ENCODE measurements around the gene SDK1. TPM values are rescaled to one million over a fixed set of nuclear protein-coding genes. Genes with fewer than 3 reads are reported as not detected.

Gene SDK1
- polyA plus RNA-seq, 10 donors = 1.9 to 6.0 (median 2.7) TPM

DNA sequence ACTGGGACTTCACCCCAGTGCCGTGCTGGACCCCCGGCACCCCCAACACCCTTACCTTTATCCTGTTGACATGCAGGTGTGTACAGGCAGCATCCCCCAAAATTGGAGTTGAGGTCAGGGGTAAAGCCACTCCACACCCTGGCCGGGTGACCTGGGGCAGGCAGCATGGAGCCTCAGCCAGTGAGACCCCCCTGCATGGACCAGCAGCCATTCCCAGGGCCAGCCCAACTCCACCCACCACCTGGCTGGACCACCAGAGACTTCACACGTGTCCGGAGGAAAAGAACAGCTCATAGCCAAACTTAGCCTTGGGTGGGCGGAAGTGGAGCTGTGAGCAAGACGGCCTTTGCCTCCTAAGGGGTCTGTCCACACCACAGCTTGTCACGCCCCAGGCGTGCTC is 968.0 kb downstream of the SDK1 start:
- no peak for DNase-seq

- DNase-seq = no peak
Observed at GRCh38 chr7:4269746-4270145, 968.7 kb downstream of the SDK1 start.

DNA sequence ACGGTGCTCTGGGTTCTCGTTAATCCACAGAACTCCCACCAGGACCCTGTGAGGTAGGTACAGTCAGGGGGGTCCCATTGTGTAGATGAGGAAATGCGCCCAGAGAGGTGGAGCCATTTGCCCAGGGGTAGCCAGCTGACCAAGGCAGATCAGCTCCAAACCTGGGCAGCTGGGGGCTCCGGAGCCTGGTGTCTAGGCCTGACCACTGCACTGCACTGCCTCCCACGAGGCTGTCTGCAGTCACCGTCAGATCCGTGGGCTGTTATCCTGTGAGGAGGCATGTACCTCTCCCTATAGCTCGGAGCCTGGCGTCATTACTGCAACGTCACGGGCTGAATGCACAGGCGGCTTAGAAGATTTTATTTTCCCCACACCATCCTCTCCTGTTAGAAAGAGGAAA is 969.2 kb downstream of the SDK1 start:
- no peak for DNase-seq

GRCh38 chr7:4270941-4271715 is 970.1 kb downstream of the SDK1 start:
- no peak for DNase-seq

DNA sequence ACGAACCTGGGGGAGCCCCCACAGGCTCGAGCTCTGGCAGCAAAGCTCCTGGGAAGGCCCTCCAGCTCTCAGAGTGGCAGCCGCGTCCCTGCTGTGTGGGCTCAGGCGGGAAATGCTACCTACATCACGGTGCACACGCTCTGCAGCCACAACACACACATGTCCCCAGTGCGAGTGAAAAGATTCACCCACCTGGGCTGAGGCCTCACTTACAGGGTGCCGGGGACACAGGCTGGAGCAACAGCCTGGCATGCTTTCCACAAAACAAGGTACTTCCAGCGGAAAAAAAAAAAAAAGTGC is 970.6 kb downstream of the SDK1 start:
- no peak for DNase-seq

DNA sequence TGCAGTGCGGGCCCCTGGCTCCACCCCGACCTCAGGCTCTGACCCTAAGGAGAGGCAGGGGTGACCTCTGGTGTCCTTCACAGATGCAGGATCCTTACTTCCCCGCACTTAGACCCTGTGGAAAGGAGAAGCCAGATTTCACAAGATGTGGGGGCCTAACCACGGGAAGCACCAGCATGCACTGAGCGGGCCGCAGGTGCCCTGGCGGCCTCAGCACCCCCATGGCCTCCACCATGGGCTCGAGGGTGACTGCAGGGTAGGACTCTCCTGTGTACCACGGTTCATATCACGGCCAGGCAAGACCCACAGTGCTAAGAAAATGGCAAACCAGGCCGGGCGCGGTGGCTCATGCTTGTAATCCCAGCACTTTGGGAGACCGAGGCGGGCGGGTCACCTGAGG is 971.1 kb downstream of the SDK1 start:
- DNase-seq = no peak

GRCh38 chr7:4273566-4274230 is 972.6 kb downstream of the SDK1 start:
- DNase-seq = no peak

DNA sequence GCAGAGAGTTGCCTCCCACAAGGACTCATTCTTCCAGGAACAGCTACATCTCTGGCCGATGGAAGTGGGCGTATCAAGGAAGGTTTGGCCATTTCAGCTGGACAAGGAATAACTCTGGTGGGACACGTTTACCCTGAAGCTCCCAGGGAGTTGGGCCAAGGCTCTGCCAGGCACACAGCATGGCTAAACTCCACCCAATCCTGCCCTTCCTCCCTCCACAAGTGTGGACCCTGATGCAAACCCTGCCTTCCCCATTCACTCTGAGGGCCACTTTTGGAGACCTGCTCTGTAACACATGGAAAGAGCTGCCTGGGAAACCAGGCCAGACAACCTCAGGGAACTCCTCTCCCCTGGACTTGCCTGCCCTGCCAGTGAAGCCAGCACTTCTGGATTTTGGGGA is 973.2 kb downstream of the SDK1 start:
- DNase-seq = no peak

- no peak for DNase-seq
Observed at GRCh38 chr7:4277936-4278335, 976.9 kb downstream of the SDK1 start.

GRCh38 chr7:4279216-4279615 is 978.2 kb downstream of the SDK1 start:
- DNase-seq = no peak

DNA sequence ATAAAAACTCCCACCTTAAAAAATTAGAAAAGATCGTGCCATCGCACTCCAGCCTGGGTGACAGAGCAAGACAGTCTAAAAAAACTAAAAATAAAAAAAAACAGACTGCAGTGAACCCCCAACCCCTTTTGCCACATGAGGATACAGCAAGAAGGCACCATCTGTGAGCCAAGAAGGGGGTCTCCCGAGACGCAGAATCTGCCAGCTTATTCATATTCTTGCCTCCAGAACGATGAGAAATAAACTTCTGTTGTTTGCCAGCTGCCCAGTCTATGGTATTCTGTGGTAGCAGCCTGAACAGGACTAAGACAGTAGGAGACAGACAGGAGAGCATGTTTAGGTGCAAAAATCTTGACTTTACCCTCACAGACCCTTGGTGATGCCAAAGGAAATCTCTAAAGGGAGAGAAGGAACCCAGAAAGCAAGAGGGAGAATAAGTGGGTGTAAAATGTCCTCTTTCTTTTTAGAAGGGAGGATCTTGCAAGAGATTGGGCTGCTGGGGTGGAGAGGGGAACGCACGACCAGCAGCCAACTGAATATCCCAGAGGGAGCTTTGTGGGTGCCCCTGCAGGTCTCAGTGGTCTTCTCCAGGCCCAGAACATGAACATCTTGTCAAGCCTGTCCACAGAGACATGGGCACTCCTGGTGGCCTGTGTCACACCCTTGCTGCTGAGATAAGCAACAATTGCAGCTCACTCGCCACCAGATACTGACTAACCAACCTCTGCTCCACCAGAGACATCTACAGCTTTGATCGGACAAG is 980.4 kb downstream of the SDK1 start:
- DNase-seq = no peak

GRCh38 chr7:4282434-4283223 is 981.6 kb downstream of the SDK1 start:
- DNase-seq = no peak

GRCh38 chr7:4286351-4286750 is 985.3 kb downstream of the SDK1 start:
- DNase-seq = no peak

DNA sequence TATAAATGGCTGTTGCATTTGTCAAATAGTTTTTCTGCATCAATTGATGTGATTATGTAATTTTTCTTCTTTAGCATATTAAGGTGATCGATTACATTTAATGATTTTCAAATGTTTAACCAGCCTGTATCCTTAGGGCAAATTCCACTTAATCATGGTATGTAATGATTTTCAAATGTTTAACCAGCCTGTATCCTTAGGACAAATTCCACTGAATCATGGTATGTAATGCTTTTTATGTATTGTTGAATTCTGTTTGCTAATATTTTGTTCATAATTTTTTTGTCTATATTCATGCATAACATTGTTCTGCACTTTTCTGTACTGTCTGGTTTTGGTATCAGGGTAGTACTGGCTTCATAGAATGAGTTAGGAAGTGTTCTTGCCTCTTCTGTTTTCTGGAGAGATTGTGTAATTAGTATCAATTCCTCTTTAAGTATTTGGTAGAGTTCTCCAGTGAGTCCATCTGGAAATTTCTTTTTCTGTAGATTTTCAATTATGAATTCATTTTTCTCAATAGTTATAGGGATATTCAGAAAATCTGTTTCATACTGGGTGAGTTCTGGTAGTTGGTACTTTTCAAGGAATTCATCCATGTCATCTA is 987.8 kb downstream of the SDK1 start:
- no peak for DNase-seq

- DNase-seq = no peak
Observed at GRCh38 chr7:4297165-4297917, 996.3 kb downstream of the SDK1 start.

GRCh38 chr7:4297918-4298219 is 996.8 kb downstream of the SDK1 start:
- DNase-seq = no peak

GRCh38 chr7:4299431-4299830 is 998.4 kb downstream of the SDK1 start:
- DNase-seq = no peak

DNA sequence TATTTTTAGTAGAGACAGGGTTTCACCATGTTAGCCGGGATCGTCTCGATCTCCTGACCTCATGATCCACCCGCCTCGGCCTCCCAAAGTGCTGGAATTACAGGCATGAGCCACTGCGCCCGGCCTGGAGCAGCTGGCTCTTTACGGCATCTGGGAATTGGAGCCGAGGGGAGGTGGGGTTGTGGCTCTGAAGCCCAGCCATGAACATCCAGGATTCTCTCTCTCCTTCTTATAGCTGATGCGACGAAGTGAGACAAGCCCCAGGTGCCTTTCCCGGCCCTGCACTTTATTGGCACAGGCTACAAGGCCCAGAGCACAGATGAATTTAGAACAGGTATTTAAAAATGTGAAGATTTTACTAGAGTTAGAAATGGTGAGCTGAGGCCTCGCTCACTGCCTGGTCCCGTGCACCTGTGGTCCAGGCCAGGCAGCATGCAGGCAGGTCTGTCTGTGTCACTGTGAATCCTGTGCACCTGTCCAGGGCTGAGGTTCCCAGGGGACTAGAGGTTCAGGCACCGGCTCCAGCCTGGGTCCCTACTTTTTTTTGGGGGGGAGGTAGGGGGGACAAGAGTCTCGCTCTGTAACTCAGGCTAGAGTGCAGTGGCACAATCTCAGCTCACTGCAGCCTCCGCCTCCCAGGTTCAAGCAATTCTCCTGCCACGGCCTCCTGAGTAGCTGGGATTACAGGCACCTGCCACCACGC is 1001.3 kb downstream of the SDK1 start:
- DNase-seq = no peak

DNA sequence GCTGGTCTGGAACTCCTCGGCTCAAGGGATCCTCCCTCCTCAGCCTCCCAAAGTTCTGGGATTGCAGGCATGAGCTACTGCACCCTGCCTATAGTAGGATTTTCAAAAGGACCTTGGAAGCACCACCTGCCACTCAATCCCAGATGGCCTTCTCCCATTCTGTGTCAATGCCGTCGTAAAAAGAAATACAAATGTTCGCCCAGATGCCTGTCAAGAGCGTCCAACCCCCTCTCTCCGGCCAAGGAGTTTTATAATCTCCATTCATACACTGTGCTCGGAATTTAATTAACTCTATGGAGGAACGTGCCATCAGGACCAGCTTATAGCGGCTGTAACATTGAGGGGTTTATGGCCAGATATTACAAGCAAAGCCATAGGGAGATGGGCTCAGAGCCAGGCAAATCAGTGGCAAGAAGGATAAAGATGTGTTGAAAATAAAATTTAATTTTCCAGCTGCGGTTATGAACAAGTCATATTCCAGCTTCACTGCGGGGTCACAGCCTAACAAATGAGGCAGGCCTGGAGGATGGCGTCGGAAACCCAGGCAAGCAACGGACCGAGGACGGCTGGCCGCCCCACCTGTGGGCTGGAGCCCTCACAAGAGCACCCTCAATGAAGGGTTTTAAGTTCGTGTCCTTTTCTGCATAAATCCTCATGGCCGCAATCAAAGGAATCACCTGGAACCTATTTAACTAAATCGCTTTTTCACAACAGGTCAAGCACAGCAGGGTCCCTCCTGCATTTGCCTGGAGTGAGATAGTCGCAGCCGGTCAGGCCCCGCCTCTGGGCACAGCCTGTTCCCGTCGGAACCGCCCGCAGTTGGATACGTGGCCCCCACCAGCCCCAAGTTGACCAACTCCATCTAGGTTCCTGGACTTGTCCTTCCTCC is 1006.5 kb downstream of the SDK1 start:
- no peak for DNase-seq

DNA sequence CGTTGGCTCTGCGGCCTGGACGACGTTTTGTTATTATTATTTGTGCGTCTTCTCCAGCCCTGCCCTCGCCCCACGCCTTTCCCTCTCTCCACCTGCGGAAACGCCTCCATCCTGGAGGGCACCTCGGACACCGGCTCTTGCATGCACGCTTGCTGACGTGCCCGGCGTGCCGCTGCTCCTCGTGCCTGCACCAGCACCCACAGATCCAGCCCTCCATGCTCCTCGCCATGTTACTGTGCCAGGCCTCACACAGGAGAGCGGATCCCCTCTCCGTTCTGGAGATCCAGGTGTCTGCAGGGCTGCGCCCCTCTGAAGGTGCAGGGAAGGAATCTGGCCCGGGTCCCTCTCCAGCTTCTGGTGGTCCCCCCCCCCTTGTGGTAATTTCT is 1007.1 kb downstream of the SDK1 start:
- no peak for DNase-seq

Measured in muscle of back (tissue), 11 donors.